ENCODE data around the gene IL22RA2. TPM values are rescaled to one million over a fixed set of nuclear protein-coding genes. Genes with fewer than 3 reads are reported as not detected.

The IL22RA2 gene
- total RNA-seq, 1 experiment from 2014 or later: not detected

DNA sequence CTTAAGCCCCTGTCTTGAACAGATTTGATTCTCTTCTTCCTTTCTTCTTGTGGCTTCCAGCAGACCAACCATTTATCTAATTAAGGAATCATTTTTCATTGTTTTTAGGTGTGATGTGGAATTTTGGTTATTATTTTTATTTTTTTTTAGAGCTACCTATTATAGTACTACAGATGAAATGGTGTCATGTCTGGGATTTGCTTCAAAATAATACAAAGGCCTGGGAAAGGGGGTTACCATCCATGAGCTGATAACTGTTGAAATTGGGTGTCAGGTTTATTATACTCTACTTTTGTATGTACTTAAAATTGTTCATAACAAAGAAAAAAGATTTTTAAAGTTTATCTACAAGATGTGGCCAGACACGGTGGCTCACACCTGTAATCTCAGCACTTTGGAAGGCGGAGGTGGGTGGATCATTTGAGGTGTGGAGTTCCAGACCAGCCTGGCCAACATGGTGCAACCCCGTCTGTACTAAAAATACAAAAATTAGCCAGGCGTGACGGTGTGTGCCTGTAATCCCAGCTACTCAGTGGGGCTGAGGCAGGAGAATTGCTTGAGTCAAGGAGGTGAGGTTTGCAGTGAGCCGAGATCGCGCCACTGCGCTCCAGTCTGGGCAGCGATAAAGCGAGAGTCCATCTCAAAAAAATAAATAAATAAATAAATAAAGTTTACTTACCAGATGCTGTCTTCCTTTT, 561 bp downstream of the IL22RA2 start:
- Histone ChIP-seq H2BK120ac (ENCODE audit: low read depth, low read length, poor library complexity, severe bottlenecking) (no peak overlapping the region), H3K14ac (ENCODE audit: insufficient read depth, low read length) (no peak overlapping the region)
- WGBS (ENCODE audit: extremely low coverage, insufficient read length, low lambda C conversion rate): no CpG with 5 or more reads among the region's 11 CpGs

More for the DNA sequence above, 561 bp downstream of the IL22RA2 start:
- no peak overlapping the region for H4K8ac ChIP-seq (replicated peaks; ENCODE audit: insufficient read length, low read depth, low read length)
- H2BK5ac ChIP-seq (ENCODE audit: insufficient read length, low read length): no peak overlapping the region
- H3K9ac ChIP-seq (ENCODE audit: extremely low read depth, insufficient read length, low read length): no peak overlapping the region
- H3K23me2 ChIP-seq (ENCODE audit: insufficient read length, low read depth, low read length, poor library complexity, severe bottlenecking): no peaks in the 10 kb centered on the region
- Mint-ChIP-seq H3K36me3 (ENCODE audit: insufficient read depth in 1 of 3, low read depth in 3 of 3) (peaks cover 10 to 16% (median 13%) of the 10 kb centered on the region in 3 experiments; a peak in 6 of 7 replicates), H3K4me1 (peaks cover 27% of the 10 kb centered on the region in 2 experiments), H3K27ac (no peak overlapping the region; a peak in 1 of 7 replicates), H3K4me3 (no peak overlapping the region), H3K27me3 (ENCODE audit: low read depth) (peaks cover 6% of the 10 kb centered on the region), H3K9me3 (peaks cover 9 to 24% of the 10 kb centered on the region in 2 experiments; a peak in 4 of 5 replicates)
- H2BK20ac ChIP-seq (ENCODE audit: low read depth, low read length, poor library complexity, severe bottlenecking): no peak overlapping the region
- no peaks in the 10 kb centered on the region for H3K79me2 ChIP-seq (ENCODE audit: insufficient read depth, low read length)
- H3K79me1 ChIP-seq (ENCODE audit: insufficient read depth, low read depth, low read length, poor library complexity, severe bottlenecking): no peaks in the 10 kb centered on the region
- H3K27ac ChIP-seq (ENCODE audit: insufficient read length, low read depth, low read length): no peak overlapping the region
- no peak overlapping the region for H4K91ac ChIP-seq (ENCODE audit: insufficient read length, low read depth, low read length)
- H2AFZ ChIP-seq (ENCODE audit: low read length): no peak overlapping the region
- no peak overlapping the region for H3K4me2 ChIP-seq (ENCODE audit: insufficient read depth, insufficient read length, low read length)
- no peaks in the 10 kb centered on the region for H3K27me3 ChIP-seq (ENCODE audit: insufficient read depth, low read length)
- no peak overlapping the region for H2AK5ac ChIP-seq (ENCODE audit: insufficient read length, low read length)
- peaks cover 4% of the 10 kb centered on the region; the same call in 1 of the 2 replicates for H3K4me1 ChIP-seq (ENCODE audit: insufficient read depth, low read length)
- no peak overlapping the region for H2BK12ac ChIP-seq (ENCODE audit: insufficient read length, low read depth, low read length)
- H3K9me3 ChIP-seq (ENCODE audit: control insufficient read depth, low read depth, low read length): no peaks in the 10 kb centered on the region
- TF ChIP-seq CTCF (conservative IDR thresholded peaks at IDR 0.05): no peak
- no peak for DNase-seq
- H3K23ac ChIP-seq (ENCODE audit: insufficient read length, low read depth, low read length): no peak overlapping the region
- H2BK15ac ChIP-seq (ENCODE audit: low read depth, low read length): no peak overlapping the region
- no peak overlapping the region for H3K18ac ChIP-seq (ENCODE audit: insufficient read length, low read depth, low read length)
- no peak overlapping the region for H4K5ac ChIP-seq (ENCODE audit: insufficient read length, low read depth, low read length)
- H3K4ac ChIP-seq (ENCODE audit: low read depth, low read length): no peak overlapping the region
- H4K20me1 ChIP-seq (ENCODE audit: control insufficient read depth, insufficient read depth, insufficient read length): no peaks in the 10 kb centered on the region
- H3T11ph ChIP-seq (ENCODE audit: low read length): no peak overlapping the region
- no peak overlapping the region for H3K56ac ChIP-seq (ENCODE audit: insufficient read length, low read depth, low read length)
